NB4 (cell line): ENCODE measurements around the gene TMEM239.

Source experiments
- CTCF ChIP-seq: IDR thresholded peaks from one replicate; pipeline ENCODE4 v1.5.1; 2012; ENCODE audit warnings: low read depth, low read length
- POLR2A ChIP-seq: IDR thresholded peaks from 2 replicates; pipeline ENCODE4 v1.6.1; 2011; ENCODE audit warnings: mild to moderate bottlenecking; ENCODE audit not compliant: insufficient read length; ENCODE audit errors: extremely low read depth

- TF ChIP-seq CTCF = no peak
- TF ChIP-seq POLR2A = no peak
Observed at GRCh38 chr20:2799271-2799670, 16.9 kb upstream of the TMEM239 start.
